Skeletal muscle tissue (tissue), 4 donors: Measurements from ENCODE around the gene NME4. TPM values are rescaled to one million over a fixed set of nuclear protein-coding genes. Genes with fewer than 3 reads are reported as not detected.
A peak's percentile ranks its signal among the peaks of the same experiment; 100 is the strongest.

Experiments
- H3K27ac ChIP-seq: one replicate; pipeline ENCODE4 v1.7.0; 2013; ENCODE audit warnings: mild to moderate bottlenecking, low read depth, low read length, inconsistent platforms
- H3K27me3 ChIP-seq, 3 donors: one replicate each; pipeline ENCODE4 v1.7.0; 2013; ENCODE audit warnings: low read length in 3 of 3; ENCODE audit not compliant: control insufficient read depth in 3 of 3, insufficient read depth in 3 of 3
- H3K36me3 ChIP-seq, 3 donors: one replicate each; pipeline ENCODE4 v1.7.0; 2013; ENCODE audit warnings: low read length in 3 of 3; ENCODE audit not compliant: control insufficient read depth in 3 of 3, insufficient read depth in 3 of 3
- H3K4me1 ChIP-seq, 3 donors: one replicate each; pipeline ENCODE4 v1.7.0; 2013; ENCODE audit warnings: low read length in 3 of 3, mild to moderate bottlenecking in 3 of 3; ENCODE audit not compliant: control insufficient read depth in 3 of 3, insufficient read depth in 3 of 3
- H3K4me3 ChIP-seq, 3 donors: one replicate each; pipeline ENCODE4 v1.7.0; 2013; ENCODE audit warnings: low read length in 3 of 3
- H3K9ac ChIP-seq, 3 donors: one replicate each; pipeline ENCODE4 v1.7.0; 2013; ENCODE audit warnings: low read length in 3 of 3, mild to moderate bottlenecking in 3 of 3, moderate library complexity in 2 of 3, low read depth in 1 of 3
- H3K9me3 ChIP-seq, 3 donors: one replicate each; pipeline ENCODE4 v1.7.0; 2013; ENCODE audit warnings: low read length in 3 of 3; ENCODE audit not compliant: control insufficient read depth in 3 of 3
- total RNA-seq: library from RNA; depleted of rRNA; stranded (reverse); fragments of >200 nt; gene quantifications from one replicate; pipeline ENCODE4 v1.2.3, GENCODE V29; 2014
- donor health status: Osteomylitis.

Gene NME4
- total RNA-seq, 1 donor from 2014 or later, result 21.4 TPM

DNA sequence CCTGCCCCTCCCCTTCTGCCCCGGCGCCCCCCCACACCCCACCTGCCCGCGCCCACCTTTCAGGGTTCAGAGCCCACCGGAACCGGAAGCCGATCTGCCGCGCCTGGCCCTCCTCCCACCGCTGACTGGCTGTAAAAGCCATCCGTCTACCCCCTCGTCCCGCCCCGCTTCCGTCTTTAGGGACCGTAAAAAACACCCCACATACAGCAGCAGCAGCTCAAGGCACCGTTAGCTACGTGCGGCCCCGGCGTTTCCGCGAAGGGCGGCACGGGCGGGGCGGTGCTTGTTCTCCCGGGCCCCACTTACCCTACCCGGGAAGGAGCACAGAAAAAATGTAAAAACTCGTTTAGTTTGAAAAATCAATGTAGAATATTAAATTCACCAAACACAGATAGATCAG, 26.6 kb upstream of the NME4 start, which contains the start of gene MRPL28:
Gene MRPL28, minus strand, starts transcription at position 96 of the 400 bp plus-strand sequence. CDS start 320 bp downstream, outside the sequence.
- peak within 1 kb of the TSS; percentile 70 to 76 (median 72) for H3K9ac ChIP-seq

DNA sequence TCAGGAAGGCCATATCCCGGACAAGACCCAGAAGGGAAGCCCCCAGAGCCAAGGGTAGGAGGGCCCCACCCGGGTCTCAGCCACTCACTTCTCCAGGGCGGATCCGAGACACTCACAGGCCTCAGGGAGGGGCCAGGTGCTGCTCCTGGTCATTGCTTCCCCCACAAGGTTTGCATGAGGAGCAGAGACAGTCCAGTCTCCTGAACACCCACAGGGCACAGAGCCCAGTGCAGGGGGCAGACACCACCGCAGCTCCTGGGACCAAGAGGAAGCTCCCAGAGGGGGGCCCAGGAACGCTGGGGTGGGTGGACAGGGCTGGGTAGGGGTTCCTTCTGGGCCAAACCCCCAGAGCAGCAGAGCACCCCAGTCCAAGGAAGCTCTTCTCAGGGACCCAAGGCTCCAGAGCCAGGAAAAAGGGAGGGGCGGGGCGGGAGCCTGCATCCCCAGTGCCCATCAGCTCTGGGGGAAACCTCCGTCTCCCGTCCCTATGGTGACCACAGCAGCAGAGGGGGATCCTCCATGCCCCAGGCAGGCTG, 26.0 kb upstream of the NME4 start:
- H3K9me3 ChIP-seq, result no peaks in the 10 kb centered on the region
- H3K27ac ChIP-seq, result peak overlapping the region; percentile 77
- peaks cover 12 to 15% (median 13%) of the 10 kb centered on the region in 3 donors for H3K4me1 ChIP-seq
- peaks cover 40 to 51% (median 45%) of the 10 kb centered on the region in 3 donors for H3K36me3 ChIP-seq
- H3K9ac ChIP-seq, result peak overlapping the region; percentile 70 to 76 (median 72)
- H3K4me3 ChIP-seq, result peak overlapping the region; percentile 48 to 63 (median 52)
- no peaks in the 10 kb centered on the region for H3K27me3 ChIP-seq

More for the DNA sequence above, 26.6 kb upstream of the NME4 start, which contains the start of gene MRPL28:
- Histone ChIP-seq H3K36me3 (peaks cover 38 to 47% (median 43%) of the 10 kb centered on the region in 3 donors), H3K27me3 (no peaks in the 10 kb centered on the region), H3K27ac (peak within 1 kb of the TSS; percentile 77), H3K4me1 (peaks cover 12 to 15% (median 13%) of the 10 kb centered on the region in 3 donors), H3K9me3 (no peaks in the 10 kb centered on the region), H3K4me3 (peak within 1 kb of the TSS; percentile 48 to 63 (median 57))

DNA sequence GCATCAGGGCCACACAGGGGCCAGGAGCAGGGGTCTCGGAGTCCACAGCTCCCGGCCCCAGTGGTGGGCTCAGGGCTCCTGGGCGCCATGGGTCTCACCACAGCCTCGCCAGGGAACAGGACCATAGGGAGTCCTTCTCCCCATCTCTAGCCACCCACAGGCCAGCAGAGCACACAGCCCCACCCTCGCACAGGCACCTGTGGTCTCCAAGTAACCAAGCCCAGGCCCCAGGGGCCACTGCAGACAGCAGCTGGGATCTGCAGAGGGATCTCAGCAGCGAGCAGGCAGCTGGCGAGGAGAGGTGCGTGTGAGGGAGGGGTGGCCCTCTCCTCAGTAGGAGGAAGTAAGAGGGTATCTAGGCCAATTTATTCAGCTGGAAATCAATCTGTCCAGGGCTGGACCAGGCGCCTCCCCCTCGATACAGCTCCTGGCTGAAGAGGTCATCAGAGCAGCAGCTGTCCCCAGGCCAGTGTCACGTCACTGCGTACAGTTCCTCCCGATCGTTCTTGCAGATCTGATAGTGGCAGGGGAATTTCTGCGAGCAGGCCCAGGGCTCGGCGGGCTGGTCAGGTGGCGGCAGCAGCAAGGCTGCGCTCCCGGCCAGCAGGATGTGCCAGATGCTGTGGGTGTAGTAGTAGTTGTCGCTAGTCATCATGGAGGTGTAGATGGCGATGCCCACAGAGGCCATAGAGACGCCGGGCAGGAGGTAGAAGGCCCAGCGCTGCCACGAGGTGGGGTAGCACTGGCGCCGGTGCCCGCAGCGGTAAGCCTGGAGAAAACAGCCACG, 25.3 kb upstream of the NME4 start:
- H3K4me1 ChIP-seq, result peaks cover 12 to 15% (median 13%) of the 10 kb centered on the region in 3 donors
- no peak overlapping the region for H3K9ac ChIP-seq
- H3K27me3 ChIP-seq, result no peaks in the 10 kb centered on the region
- no peak overlapping the region for H3K27ac ChIP-seq
- H3K4me3 ChIP-seq, result no peak overlapping the region
- H3K9me3 ChIP-seq, result no peaks in the 10 kb centered on the region
- H3K36me3 ChIP-seq, result peaks cover 37 to 53% (median 46%) of the 10 kb centered on the region in 3 donors

DNA sequence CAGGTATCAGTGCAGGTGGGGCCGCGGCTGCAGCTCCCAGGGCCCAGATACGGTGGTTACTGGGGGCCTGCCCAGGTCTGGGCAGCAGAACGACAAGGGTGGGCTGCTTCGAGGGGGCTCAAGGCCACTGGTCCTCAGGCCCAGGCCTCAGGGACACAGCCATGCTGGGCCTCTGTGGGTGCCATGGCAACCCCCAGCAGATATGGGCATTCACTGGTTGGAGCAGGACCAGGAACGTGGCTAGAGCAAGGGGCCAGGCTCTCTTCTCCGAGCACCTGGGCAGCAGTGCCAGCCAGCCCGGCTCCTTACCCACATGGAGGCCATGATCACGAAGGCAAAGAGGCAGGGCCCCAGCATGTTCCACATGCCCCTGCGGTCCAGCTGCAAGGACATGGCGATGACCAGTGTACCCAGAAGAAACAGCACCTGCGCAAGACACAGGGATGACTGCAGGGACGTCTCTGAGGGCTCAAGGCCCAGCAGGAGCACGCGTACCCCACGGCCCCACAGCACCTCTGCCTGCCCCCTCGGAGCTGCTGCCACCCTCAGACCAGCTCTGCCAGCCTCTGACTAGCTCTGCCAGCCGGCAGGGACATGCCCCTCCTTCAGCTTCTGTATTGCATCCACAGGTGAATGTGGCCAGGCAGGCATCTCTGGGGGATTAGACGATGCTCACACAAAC, 24.6 kb upstream of the NME4 start:
- H3K9me3 ChIP-seq, result no peaks in the 10 kb centered on the region
- H3K27ac ChIP-seq, result no peak overlapping the region
- H3K4me1 ChIP-seq, result peaks cover 12 to 15% (median 13%) of the 10 kb centered on the region in 3 donors
- H3K27me3 ChIP-seq, result no peaks in the 10 kb centered on the region
- no peak overlapping the region for H3K9ac ChIP-seq
- no peak overlapping the region for H3K4me3 ChIP-seq
- peaks cover 30 to 46% (median 41%) of the 10 kb centered on the region in 3 donors for H3K36me3 ChIP-seq

DNA sequence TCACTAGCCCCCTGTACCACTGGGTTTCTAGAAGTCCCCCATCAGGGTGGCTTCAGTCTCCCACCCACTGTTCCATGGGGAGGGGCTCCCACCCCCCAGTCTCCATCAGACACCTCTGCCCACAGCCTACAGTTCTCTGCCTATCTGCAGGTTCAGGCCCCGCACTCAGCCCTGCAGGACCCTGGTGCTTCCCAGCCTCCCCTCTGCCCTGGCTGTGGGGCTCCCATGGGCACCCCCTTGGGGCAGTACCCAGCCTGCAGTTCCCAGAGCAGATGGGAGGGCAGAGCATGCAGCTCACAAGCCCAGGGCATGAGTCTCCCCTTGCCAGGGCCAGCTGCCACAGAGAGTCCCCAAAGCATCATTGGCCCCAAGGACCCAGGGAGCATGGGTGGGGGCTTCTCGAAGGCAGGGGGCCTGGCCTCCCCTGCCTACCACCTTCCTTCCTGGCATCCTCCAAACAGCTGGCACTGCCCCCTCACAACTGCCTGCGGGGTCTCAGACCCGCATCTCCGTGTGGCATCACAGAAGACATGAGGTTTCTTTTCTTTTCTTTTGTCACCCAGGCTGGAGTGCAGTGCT, 23.9 kb upstream of the NME4 start:
- Histone ChIP-seq H3K4me3 (no peak overlapping the region), H3K9ac (no peak overlapping the region), H3K9me3 (no peaks in the 10 kb centered on the region), H3K27ac (no peak overlapping the region), H3K4me1 (peaks cover 12 to 15% (median 13%) of the 10 kb centered on the region in 3 donors), H3K27me3 (no peaks in the 10 kb centered on the region), H3K36me3 (peaks cover 24 to 40% (median 34%) of the 10 kb centered on the region in 3 donors)

DNA sequence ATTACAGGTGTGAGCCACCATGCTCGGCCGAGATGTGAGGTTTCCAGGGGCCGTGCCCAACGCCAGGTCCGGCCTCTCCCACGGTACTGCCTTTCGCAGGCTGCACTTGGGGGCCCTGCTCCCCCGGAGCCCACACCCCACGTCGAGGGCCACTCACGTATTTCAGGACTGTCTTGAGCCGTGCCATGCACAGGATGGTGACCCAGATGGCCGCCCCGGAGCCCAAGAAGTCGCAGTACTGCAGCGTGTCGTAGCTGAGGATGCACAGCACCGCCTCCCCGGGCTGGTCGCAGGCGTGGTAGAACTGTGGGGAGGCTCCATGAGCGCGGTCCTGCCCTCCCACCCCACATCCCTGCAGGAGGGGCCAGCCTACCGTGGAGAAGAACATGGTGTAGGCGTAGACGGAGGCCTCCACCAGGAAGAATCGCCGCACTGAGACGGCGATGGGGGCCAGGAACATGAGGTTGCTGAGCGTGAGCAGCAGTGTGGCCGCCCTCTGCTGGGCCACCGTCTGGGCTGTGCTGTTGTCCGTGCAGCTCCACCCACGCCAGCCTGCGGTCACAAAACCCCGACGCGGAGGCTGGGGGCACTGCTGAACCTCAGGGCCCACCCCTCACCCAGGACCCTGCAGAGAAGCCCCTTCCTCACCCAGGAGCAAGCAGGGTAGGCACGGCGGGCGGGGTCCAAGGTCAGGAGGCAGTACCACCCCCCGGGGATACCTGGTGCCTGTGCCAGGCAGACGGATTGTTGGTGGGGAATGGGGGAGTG, 23.0 kb upstream of the NME4 start:
- Histone ChIP-seq H3K4me1 (peaks cover 12 to 15% (median 13%) of the 10 kb centered on the region in 3 donors), H3K4me3 (no peak overlapping the region), H3K9ac (no peak overlapping the region), H3K36me3 (peaks cover 16 to 30% (median 26%) of the 10 kb centered on the region in 3 donors), H3K27ac (no peak overlapping the region), H3K27me3 (no peaks in the 10 kb centered on the region), H3K9me3 (no peaks in the 10 kb centered on the region)

DNA sequence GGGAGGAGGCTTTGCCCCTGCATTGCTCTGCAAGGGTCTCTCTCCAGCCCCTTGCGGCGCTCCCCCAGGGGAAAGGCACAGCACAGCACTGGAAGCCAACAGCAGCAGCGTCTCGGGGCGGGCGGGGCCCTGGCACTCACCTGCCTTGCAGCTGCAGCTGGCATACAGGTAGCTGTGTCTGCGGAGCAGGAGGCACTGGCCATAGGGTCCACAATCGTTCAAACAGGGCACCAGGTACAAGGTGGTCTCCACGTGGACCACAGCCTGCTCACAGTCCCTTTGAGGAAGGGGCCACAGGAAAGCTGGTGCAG, 22.4 kb upstream of the NME4 start:
- H3K36me3 ChIP-seq, result peaks cover 16 to 30% (median 25%) of the 10 kb centered on the region in 3 donors
- H3K4me3 ChIP-seq, result no peak overlapping the region
- H3K9me3 ChIP-seq, result no peaks in the 10 kb centered on the region
- peaks cover 9 to 13% (median 9%) of the 10 kb centered on the region in 3 donors for H3K4me1 ChIP-seq
- H3K27ac ChIP-seq, result no peak overlapping the region
- H3K27me3 ChIP-seq, result no peaks in the 10 kb centered on the region
- no peak overlapping the region for H3K9ac ChIP-seq

DNA sequence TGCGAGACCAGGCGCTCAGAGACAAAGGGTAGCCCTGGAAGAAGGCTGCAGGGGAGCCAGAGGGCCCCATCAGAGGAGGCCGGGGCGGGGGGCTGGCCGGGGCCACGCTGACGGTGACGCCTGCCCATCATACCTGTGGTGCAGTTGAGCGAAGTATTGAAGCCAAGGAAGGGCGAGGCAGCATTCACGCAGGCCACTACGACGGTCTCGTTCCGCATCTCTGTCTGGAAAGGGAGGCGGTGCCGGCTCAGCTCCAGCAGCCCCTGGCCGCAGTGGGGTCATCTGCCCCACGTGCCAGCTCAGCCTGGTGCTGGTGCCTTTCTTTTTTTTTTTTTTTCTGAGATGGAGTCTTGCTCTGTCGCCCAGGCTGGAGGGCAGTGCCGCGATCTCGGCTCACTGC, 21.8 kb upstream of the NME4 start:
- H3K27me3 ChIP-seq, result no peaks in the 10 kb centered on the region
- no peaks in the 10 kb centered on the region for H3K9me3 ChIP-seq
- H3K4me1 ChIP-seq, result peaks cover 4 to 10% (median 9%) of the 10 kb centered on the region in 3 donors
- no peak overlapping the region for H3K9ac ChIP-seq
- H3K27ac ChIP-seq, result no peak overlapping the region
- H3K36me3 ChIP-seq, result peaks cover 16 to 30% (median 25%) of the 10 kb centered on the region in 3 donors
- H3K4me3 ChIP-seq, result no peak overlapping the region
